ENCODE results near the gene ARSD. TPM values are rescaled to one million over a fixed set of nuclear protein-coding genes. Genes with fewer than 3 reads are reported as not detected.

ARSD gene
- total and polyA plus RNA-seq, 2 of the 13 experiments (the other 11 are each of a cell fraction or from before 2014, with no cell fraction given) = 4.8 to 6.8 TPM

GRCh38 chrX:2908125-2908685 lies 20.9 kb downstream of the ARSD start:
- CTCF ChIA-PET (ENCODE audit: low intra/inter-chr PET ratio, low total read pairs) = no interaction called here
- Histone ChIP-seq H3K9ac (ENCODE audit: insufficient read depth, low read depth, low read length) (no peak overlapping the region), H4K20me1 (ENCODE audit: insufficient read depth, low read length) (no peaks in the 10 kb centered on the region), H3K79me2 (ENCODE audit: insufficient read depth, low read length) (no peaks in the 10 kb centered on the region), H3K4me3 (replicated peaks in 1 of 3; ENCODE audit: insufficient read depth in 1 of 3, low read depth in 2 of 3, low read length in 3 of 3) (no peak overlapping the region), H3K9me3 (ENCODE audit: low read length) (no peaks in the 10 kb centered on the region), H3K4me1 (ENCODE audit: insufficient read depth, low read length) (no peaks in the 10 kb centered on the region), H3K27ac (ENCODE audit: extremely low read length, insufficient read depth, low read length) (no peak overlapping the region), H2AFZ (ENCODE audit: low read length) (no peak overlapping the region), H3K4me2 (ENCODE audit: low read depth, low read length) (no peak overlapping the region), H3K27me3 (ENCODE audit: control insufficient read depth in 1 of 2, insufficient read depth in 2 of 2, low read length in 2 of 2) (no peaks in the 10 kb centered on the region), H3K36me3 (replicated peaks in 1 of 2; ENCODE audit: control insufficient read depth in 1 of 2, insufficient read depth in 2 of 2, low read length in 2 of 2) (no peaks in the 10 kb centered on the region)
- POLR2A ChIA-PET = no interaction called here
- no peak for FAIRE-seq
- no peak for DNase-seq (ENCODE audit: low spot score)
- ATAC-seq = no peak
- in situ Hi-C loops (cut with HindIII; ENCODE audit: extremely low pct_ligation_motif_present, low pct_unique_long_range_greater_than_20kb) = no loop called here
- TF ChIP-seq ZNF841 (CRISPR knock-in tag; IDR thresholded peaks at IDR 0.05; ENCODE audit: borderline replicate concordance) (no peak), ZBED4 (CRISPR knock-in tag; IDR thresholded peaks at IDR 0.05; ENCODE audit: borderline replicate concordance) (no peak), STAT6 (CRISPR knock-in tag; IDR thresholded peaks at IDR 0.05; ENCODE audit: borderline replicate concordance) (no peak), NBN (conservative IDR thresholded peaks at IDR 0.05) (no peak), NFYB (CRISPR knock-in tag; IDR thresholded peaks at IDR 0.05) (no peak), RBAK (CRISPR knock-in tag; IDR thresholded peaks at IDR 0.05) (no peak), NR1H2 (CRISPR knock-in tag; IDR thresholded peaks at IDR 0.05; ENCODE audit: borderline replicate concordance, low read depth) (no peak), NCOA2 (CRISPR knock-in tag; IDR thresholded peaks at IDR 0.05) (no peak), ZKSCAN8 (CRISPR knock-in tag; IDR thresholded peaks at IDR 0.05; ENCODE audit: borderline replicate concordance) (no peak), ZNF350 (CRISPR knock-in tag; IDR thresholded peaks at IDR 0.05; ENCODE audit: borderline replicate concordance, low read depth) (no peak), ZNF570 (CRISPR knock-in tag; IDR thresholded peaks at IDR 0.05; ENCODE audit: borderline replicate concordance) (no peak), ZNF33A (CRISPR knock-in tag; IDR thresholded peaks at IDR 0.05; ENCODE audit: borderline replicate concordance) (no peak), ONECUT2 (CRISPR knock-in tag; IDR thresholded peaks at IDR 0.05) (no peak), ZNF30 (CRISPR knock-in tag; IDR thresholded peaks at IDR 0.05) (no peak)
- TF ChIP-seq, protein P1, sequence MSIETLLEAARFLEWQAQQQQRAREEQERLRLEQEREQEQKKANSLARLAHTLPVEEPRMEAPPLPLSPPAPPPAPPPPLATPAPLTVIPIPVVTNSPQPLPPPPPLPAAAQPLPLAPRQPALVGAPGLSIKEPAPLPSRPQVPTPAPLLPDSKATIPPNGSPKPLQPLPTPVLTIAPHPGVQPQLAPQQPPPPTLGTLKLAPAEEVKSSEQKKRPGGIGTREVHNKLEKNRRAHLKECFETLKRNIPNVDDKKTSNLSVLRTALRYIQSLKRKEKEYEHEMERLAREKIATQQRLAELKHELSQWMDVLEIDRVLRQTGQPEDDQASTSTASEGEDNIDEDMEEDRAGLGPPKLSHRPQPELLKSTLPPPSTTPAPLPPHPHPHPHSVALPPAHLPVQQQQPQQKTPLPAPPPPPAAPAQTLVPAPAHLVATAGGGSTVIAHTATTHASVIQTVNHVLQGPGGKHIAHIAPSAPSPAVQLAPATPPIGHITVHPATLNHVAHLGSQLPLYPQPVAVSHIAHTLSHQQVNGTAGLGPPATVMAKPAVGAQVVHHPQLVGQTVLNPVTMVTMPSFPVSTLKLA (IDR thresholded peaks at IDR 0.05) = no peak
- TF ChIP-seq, protein P2, sequence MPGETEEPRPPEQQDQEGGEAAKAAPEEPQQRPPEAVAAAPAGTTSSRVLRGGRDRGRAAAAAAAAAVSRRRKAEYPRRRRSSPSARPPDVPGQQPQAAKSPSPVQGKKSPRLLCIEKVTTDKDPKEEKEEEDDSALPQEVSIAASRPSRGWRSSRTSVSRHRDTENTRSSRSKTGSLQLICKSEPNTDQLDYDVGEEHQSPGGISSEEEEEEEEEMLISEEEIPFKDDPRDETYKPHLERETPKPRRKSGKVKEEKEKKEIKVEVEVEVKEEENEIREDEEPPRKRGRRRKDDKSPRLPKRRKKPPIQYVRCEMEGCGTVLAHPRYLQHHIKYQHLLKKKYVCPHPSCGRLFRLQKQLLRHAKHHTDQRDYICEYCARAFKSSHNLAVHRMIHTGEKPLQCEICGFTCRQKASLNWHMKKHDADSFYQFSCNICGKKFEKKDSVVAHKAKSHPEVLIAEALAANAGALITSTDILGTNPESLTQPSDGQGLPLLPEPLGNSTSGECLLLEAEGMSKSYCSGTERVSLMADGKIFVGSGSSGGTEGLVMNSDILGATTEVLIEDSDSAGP (CRISPR knock-in tag; IDR thresholded peaks at IDR 0.05; ENCODE audit: borderline replicate concordance) = no peak
- no TSS peak for BruUV-seq (replicated peaks)
- WGBS (ENCODE audit: low lambda C conversion rate) = 91% methylated on average over 2 of the region's 2 CpGs
- intact Hi-C loops (cut with micrococcal nuclease; ENCODE audit: unreplicated experiment) = no loop called here
